Loucy (cell line): ENCODE measurements around the gene ANO2.

Experiments used
- H2AFZ ChIP-seq: fragments of 200-600 bp; sonication (generic); 2 replicates; pipeline ENCODE4 v1.6.0; 2016; ENCODE audit warnings: antibody characterized with exemption, mild to moderate bottlenecking, low read length, moderate library complexity
- H3F3A ChIP-seq: fragments of 200-600 bp; 2 replicates; pipeline ENCODE4 v1.6.0; 2016; ENCODE audit warnings: antibody characterized with exemption, low read depth, mild to moderate bottlenecking
- H3K27me3 ChIP-seq: fragments of 200-600 bp; sonication (generic); 2 replicates; pipeline ENCODE4 v1.6.1; 2014; ENCODE audit warnings: low read length, mild to moderate bottlenecking; ENCODE audit not compliant: insufficient read depth, poor library complexity, severe bottlenecking
- H3K36me3 ChIP-seq: fragments of 200-600 bp; sonication (generic); 2 replicates; pipeline ENCODE4 v1.6.1; 2016; ENCODE audit warnings: low read length; ENCODE audit not compliant: insufficient read depth
- H3K4me1 ChIP-seq: fragments of 200-600 bp; sonication (generic); 2 replicates; pipeline ENCODE4 v1.5.1; 2014; ENCODE audit warnings: low read length, mild to moderate bottlenecking; ENCODE audit not compliant: insufficient read depth, poor library complexity, severe bottlenecking
- H3K4me2 ChIP-seq: fragments of 200-600 bp; sonication (generic); 2 replicates; pipeline ENCODE4 v1.6.0; 2014; ENCODE audit warnings: antibody characterized with exemption, low read length, low read depth, mild to moderate bottlenecking; ENCODE audit not compliant: poor library complexity, severe bottlenecking
- H3K4me3 ChIP-seq: fragments of 200-600 bp; sonication (generic); 2 replicates; pipeline ENCODE4 v1.5.1; 2014; ENCODE audit warnings: low read length, mild to moderate bottlenecking, mixed read lengths; ENCODE audit not compliant: poor library complexity, severe bottlenecking
- H3K79me2 ChIP-seq: fragments of 200-600 bp; sonication (generic); 2 replicates; pipeline ENCODE4 v1.6.1; 2014; ENCODE audit warnings: low read length; ENCODE audit not compliant: insufficient read depth
- H3K9ac ChIP-seq: fragments of 200-600 bp; sonication (generic); 2 replicates; pipeline ENCODE4 v1.6.0; 2014; ENCODE audit warnings: mild to moderate bottlenecking, low read depth, low read length, moderate library complexity; ENCODE audit not compliant: poor library complexity, severe bottlenecking
- H3K9me2 ChIP-seq: fragments of 200-600 bp; sonication (generic); replicated peaks from 2 replicates; pipeline ENCODE4 v1.6.1; 2016; ENCODE audit warnings: low read depth, low read length, mixed read lengths
- H3K9me3 ChIP-seq: fragments of 200-600 bp; sonication (generic); 2 replicates; pipeline ENCODE4 v1.6.1; 2014; ENCODE audit warnings: mild to moderate bottlenecking, antibody characterized with exemption, low read length, low read depth; ENCODE audit not compliant: insufficient read depth
- H4K20me1 ChIP-seq: fragments of 200-600 bp; sonication (generic); 2 replicates; pipeline ENCODE4 v1.6.0; 2014; ENCODE audit warnings: antibody characterized with exemption, low read length, mild to moderate bottlenecking; ENCODE audit not compliant: insufficient read depth, poor library complexity, severe bottlenecking
- CTCF ChIP-seq: fragments of 200-600 bp; sonication (generic); conservative IDR thresholded peaks from 2 replicates; pipeline ENCODE4 v1.5.1; 2014; ENCODE audit warnings: mild to moderate bottlenecking, antibody characterized with exemption, low read length
- EZH2phosphoT487 ChIP-seq: fragments of 200-600 bp; IDR thresholded peaks from 2 replicates; pipeline ENCODE4 v1.6.1; 2018; ENCODE audit warnings: antibody characterized with exemption, mild to moderate bottlenecking, moderate library complexity, borderline replicate concordance

The ANO2 gene

DNA sequence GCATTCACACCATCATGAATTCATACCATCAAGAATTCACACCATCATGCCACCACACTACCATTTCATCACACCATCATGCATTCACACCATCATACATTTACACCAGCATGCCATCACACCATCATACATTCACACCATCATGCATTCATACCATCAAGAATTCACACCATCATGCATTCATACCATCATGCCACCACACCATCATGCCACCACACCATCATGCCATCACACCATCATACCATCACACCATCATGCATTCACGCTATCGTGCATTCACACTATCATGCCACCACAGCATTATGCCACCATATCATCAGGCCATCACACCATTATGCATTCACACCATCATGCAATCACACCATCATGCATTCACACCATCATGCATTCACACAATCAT lies 79.7 kb downstream of the ANO2 start:
- no peaks in the 10 kb centered on the region for H3K9me3 ChIP-seq
- H3K9me2 ChIP-seq: no peaks in the 10 kb centered on the region
- H3K4me2 ChIP-seq: no peak overlapping the region
- H4K20me1 ChIP-seq: no peaks in the 10 kb centered on the region
- no peaks in the 10 kb centered on the region for H3K79me2 ChIP-seq
- no peak for TF ChIP-seq EZH2phosphoT487
- no peak for TF ChIP-seq CTCF
- no peaks in the 10 kb centered on the region for H3K4me1 ChIP-seq
- no peaks in the 10 kb centered on the region for H3K27me3 ChIP-seq
- H3K4me3 ChIP-seq: no peak overlapping the region
- H3K9ac ChIP-seq: no peak overlapping the region
- no peaks in the 10 kb centered on the region for H3F3A ChIP-seq
- H3K36me3 ChIP-seq: no peaks in the 10 kb centered on the region
- H2AFZ ChIP-seq: no peak overlapping the region

DNA sequence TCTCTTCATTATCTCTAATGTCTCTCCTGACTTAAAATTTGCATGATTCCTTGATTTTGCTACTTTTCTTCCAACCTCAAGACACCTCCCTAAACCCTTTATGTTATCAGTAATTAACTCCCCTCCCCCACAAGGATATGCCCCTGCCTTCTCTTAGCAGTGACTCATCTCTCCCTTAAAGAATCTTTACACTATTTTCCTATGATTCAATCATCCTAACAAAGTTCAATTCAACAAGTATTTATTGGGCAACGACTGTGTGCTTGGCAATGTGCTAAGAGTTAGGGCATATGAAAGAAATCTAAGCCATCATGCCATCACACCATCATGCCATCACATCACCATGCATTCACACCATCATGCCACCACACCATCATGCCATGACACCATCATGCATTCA lies 80.1 kb downstream of the ANO2 start:
- no peaks in the 10 kb centered on the region for H3K9me2 ChIP-seq

DNA sequence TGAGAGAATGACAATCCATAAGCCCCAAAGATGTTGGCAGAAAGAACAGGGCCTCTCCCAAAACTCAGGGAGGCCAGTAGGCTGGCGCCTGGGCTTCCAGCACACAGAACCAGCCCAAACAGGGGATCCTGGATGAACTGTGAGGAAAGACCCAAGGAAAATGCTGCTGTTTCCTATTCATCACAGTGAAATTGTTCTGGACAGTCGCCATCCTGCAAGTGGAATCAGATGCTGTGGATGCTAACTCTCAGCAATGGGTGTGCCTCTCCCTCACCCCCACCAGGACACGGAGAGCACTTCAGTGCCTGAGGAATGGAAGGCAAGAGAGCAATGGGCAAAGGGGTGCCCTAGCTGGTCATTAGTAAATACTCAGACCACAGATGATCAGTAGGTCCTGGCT lies 80.8 kb downstream of the ANO2 start:
- Histone ChIP-seq H3K79me2 (no peaks in the 10 kb centered on the region), H3K4me3 (no peak overlapping the region), H3K27me3 (no peaks in the 10 kb centered on the region), H3F3A (no peaks in the 10 kb centered on the region), H3K9me2 (no peaks in the 10 kb centered on the region), H4K20me1 (no peaks in the 10 kb centered on the region), H3K4me2 (no peak overlapping the region), H3K9me3 (no peaks in the 10 kb centered on the region), H3K4me1 (no peaks in the 10 kb centered on the region), H3K36me3 (no peaks in the 10 kb centered on the region), H2AFZ (no peak overlapping the region), H3K9ac (no peak overlapping the region)
- TF ChIP-seq EZH2phosphoT487 (no peak), CTCF (no peak)

More for the DNA sequence above, 80.1 kb downstream of the ANO2 start:
- Histone ChIP-seq H3K4me3 (no peak overlapping the region), H3K36me3 (no peaks in the 10 kb centered on the region), H2AFZ (no peak overlapping the region), H3K4me2 (no peak overlapping the region), H3K27me3 (no peaks in the 10 kb centered on the region), H3K9ac (no peak overlapping the region), H3K9me3 (no peaks in the 10 kb centered on the region), H4K20me1 (no peaks in the 10 kb centered on the region), H3K79me2 (no peaks in the 10 kb centered on the region), H3F3A (no peaks in the 10 kb centered on the region), H3K4me1 (no peaks in the 10 kb centered on the region)
- TF ChIP-seq CTCF (no peak), EZH2phosphoT487 (no peak)
